GM12874 (cell line): ENCODE results near the gene TRPC4.

Source experiments
- CTCF ChIP-seq: IDR thresholded peaks from 2 replicates; pipeline ENCODE4 v1.5.1; 2011; ENCODE audit warnings: low read depth, mild to moderate bottlenecking, control low read depth, low read length, moderate library complexity; ENCODE audit not compliant: insufficient read depth

The TRPC4 gene

DNA sequence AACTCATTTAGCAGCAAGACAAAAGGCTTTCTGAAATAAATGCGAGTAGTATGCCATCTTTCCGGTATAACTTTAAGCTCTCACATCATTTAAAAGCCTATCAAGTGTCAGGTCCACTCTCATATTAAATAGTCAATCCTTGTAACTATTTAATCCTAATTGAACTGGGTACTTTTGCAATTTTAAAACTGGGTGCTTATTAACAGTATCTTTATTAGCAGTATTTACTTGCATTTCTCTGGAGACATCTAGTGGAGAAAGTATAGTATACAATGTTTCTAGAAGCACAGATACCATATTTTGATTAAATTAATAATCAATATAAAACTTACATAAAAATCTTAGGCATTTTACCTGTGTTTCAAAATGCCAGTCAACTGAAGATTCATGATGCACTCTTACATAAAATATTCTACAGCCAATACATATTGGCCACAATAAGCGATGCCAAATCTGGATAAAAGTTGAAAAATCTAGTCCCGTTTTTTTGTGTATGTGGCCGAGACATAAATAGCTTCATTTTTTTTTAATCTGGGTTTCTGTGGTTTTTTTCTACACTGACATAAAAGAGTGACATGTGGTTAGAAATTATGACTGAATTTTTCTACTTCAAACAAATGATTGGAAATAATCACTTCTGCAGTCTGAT lies 266.7 kb downstream of the TRPC4 start:
- no peak for TF ChIP-seq CTCF

DNA sequence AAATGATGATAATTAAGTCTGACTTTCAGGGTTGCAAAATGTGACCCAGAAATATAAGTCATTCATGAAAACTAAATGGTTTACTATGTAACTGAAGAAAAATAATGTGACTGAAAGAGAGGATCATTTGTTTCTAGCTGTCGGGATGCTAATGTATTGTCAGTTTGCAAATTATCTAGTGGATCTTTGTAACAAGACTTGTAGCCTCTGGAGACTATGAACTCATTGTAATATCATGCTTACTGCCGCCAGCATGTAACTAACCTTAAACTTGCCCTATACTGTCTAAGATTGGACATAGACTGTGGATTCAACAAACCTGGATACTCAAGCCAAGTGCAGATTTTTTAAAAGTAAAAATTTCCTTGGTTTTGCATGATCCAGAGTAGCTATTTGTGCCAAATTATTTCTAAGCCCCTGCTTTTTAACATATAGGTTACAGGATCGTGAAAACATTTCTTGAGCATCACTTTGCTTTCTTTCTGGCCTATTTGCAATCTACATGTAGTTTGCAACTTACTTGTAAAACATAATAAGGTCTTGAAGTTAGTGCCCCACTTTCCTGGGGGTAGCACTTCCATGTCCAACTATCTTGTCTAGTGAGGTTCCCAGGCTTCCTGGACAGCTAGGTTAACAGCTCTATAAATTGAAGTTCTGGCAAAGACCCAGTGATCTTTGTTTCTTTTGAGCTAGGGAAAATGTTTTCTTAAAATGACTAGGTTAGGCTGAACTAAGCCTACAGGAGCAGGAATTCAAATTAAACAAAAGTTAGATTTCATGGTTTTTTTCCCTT lies 267.7 kb downstream of the TRPC4 start:
- no peak for TF ChIP-seq CTCF

DNA sequence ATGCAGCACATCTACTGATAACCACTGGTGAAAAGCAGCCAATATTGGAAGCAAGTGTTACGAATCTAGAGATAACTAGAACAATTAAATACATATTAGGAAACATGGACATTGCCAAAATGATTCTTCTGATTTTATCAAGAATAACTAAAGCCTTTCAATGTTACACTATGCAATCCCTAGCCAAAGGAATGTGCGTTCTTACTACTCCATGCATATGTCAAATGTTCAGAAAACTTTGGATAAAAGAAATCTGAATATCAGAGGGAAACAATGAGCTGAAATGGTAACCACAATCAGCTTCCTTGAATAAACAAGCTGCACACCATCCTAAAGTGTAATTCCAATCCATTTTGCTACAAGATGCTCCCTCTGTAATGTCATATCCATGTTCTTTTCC lies 270.1 kb downstream of the TRPC4 start:
- TF ChIP-seq CTCF: no peak

GRCh38 chr13:37598597-37598996 lies 271.0 kb downstream of the TRPC4 start, which contains the start of gene POSTN:
POSTN (minus strand) TSS chr13:37598768; CDS start chr13:37598726, 42 bp downstream.
- TF ChIP-seq CTCF: no peak

DNA sequence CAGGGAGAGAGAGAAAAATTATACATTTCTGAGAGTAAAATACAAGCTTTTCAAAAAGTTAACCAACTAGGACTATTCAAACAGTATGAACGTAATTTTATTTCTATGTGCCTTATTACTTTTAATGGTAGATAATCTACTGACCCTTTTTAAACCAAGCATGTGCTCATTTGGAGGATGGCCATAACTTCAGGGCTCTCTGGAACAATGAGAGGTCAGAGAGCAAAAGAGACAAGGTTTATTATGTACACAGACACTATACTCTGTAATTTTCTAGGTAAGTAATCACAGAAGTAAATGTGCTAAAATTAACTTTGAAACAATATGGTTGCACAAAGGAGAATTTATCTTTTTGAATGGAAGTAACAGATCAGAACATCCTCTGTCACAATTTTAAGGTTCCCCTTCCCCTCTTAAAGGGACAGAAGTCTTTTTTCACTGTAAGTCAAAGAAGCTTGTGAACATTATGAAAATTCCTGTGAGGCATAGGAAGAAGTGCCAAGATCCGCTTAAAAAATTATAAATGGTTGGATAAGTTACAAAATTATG lies 272.0 kb downstream of the TRPC4 start:
- TF ChIP-seq CTCF: no peak

- TF ChIP-seq CTCF: no peak
Measured at GRCh38 chr13:37596805-37597204, 272.8 kb downstream of the TRPC4 start.

GRCh38 chr13:37595162-37595561 lies 274.4 kb downstream of the TRPC4 start:
- TF ChIP-seq CTCF: no peak
